GM18520 (cell line): ENCODE data around the gene HEG1.

Experiments
- ATAC-seq: cut with Tn5 transposase; IDR thresholded peaks from one replicate; pipeline ENCODE4 v1.9.1; 2021; ENCODE audit not compliant: unreplicated experiment

HEG1 gene

GRCh38 chr3:125069968-125070745 is 14.4 kb upstream of the HEG1 start:
- no peak for ATAC-seq

GRCh38 chr3:125069452-125069851 is 13.7 kb upstream of the HEG1 start:
- ATAC-seq: no peak

GRCh38 chr3:125068265-125068664 is 12.5 kb upstream of the HEG1 start:
- no peak for ATAC-seq

GRCh38 chr3:125067225-125067624 is 11.4 kb upstream of the HEG1 start:
- no peak for ATAC-seq

GRCh38 chr3:125062904-125063618 is 7.3 kb upstream of the HEG1 start:
- ATAC-seq: no peak

- no peak for ATAC-seq
Observed at GRCh38 chr3:125061646-125062045, 5.8 kb upstream of the HEG1 start.

GRCh38 chr3:125061170-125061569 is 5.4 kb upstream of the HEG1 start:
- no peak for ATAC-seq

GRCh38 chr3:125059488-125060245 is 3.9 kb upstream of the HEG1 start:
- no peak for ATAC-seq

- ATAC-seq: no peak
Observed at GRCh38 chr3:125058959-125059358, 3.2 kb upstream of the HEG1 start.

- ATAC-seq: no peak
Observed at GRCh38 chr3:125058529-125058928, 2.7 kb upstream of the HEG1 start.

GRCh38 chr3:125057186-125057850 is 1.5 kb upstream of the HEG1 start:
- no peak for ATAC-seq

GRCh38 chr3:125055331-125055912 is 375 bp downstream of the HEG1 start:
- ATAC-seq: peak; percentile 5

- peak; percentile 53 for ATAC-seq
Observed at GRCh38 chr3:125054449-125055329, 1.1 kb downstream of the HEG1 start.

- no peak for ATAC-seq
Observed at GRCh38 chr3:125054062-125054448, 1.7 kb downstream of the HEG1 start.

- ATAC-seq: no peak
Observed at GRCh38 chr3:125053304-125053699, 2.5 kb downstream of the HEG1 start.

- no peak for ATAC-seq
Observed at GRCh38 chr3:125052624-125053303, 3.0 kb downstream of the HEG1 start.

- ATAC-seq: no peak
Observed at GRCh38 chr3:125051715-125052581, 3.8 kb downstream of the HEG1 start.

- ATAC-seq: no peak
Observed at GRCh38 chr3:125051205-125051604, 4.6 kb downstream of the HEG1 start.
